IMR-90 (cell line): ENCODE results near the gene NTMT2. TPM values are rescaled to one million over a fixed set of nuclear protein-coding genes. Genes with fewer than 3 reads are reported as not detected.

Source experiments
- ATAC-seq: fragments of 200-7000 bp; cut with Tn5 transposase; 2 replicates; pipeline ENCODE4 v1.9.1; 2020; ENCODE audit warnings: low read depth, mild to moderate bottlenecking, moderate library complexity
- BruUV-seq: library from RNA; stranded (reverse); fragments of 400-500 nt; replicated peaks from 2 replicates; lab custom pipeline; 2021; lab: Mats Ljungman, UMichigan
- CTCF ChIA-PET: fragments of 300-600 bp; formaldehyde crosslinking; extraction: SDS; loops from one replicate; lab custom pipeline; 2021; ENCODE audit warnings: antibody characterized with exemption; lab: Yijun Ruan, JAX
- POLR2A ChIA-PET: fragments of 300-600 bp; sonication (Branson Sonifier 250); formaldehyde crosslinking; loops from one replicate; lab custom pipeline; 2022; ENCODE audit warnings: antibody characterized with exemption; ENCODE audit not compliant: unreplicated experiment; lab: Charles Lee
- DNase-seq: peaks from one replicate; pipeline ENCODE4 v3.0.0; 2013
- H2AFZ ChIP-seq: replicated peaks from 2 replicates; pipeline ENCODE3; 2013; ENCODE audit warnings: low read length, mild to moderate bottlenecking; ENCODE audit not compliant: poor library complexity
- H2AK5ac ChIP-seq: 2 replicates; pipeline ENCODE4 v1.6.1; 2013; ENCODE audit warnings: low read depth, low read length, inconsistent platforms
- H2AK9ac ChIP-seq: replicated peaks from 2 replicates; pipeline ENCODE3; 2013; ENCODE audit warnings: mild to moderate bottlenecking, low read depth, low read length, moderate library complexity; ENCODE audit not compliant: poor library complexity
- H2BK120ac ChIP-seq: 2 replicates; pipeline ENCODE4 v1.6.1; 2013; ENCODE audit warnings: low read depth, low read length, inconsistent platforms
- H2BK15ac ChIP-seq: 3 replicates; pipeline ENCODE4 v1.6.1; 2013; ENCODE audit warnings: low read depth, low read length, inconsistent platforms
- H2BK20ac ChIP-seq: 2 replicates; pipeline ENCODE4 v1.6.1; 2013; ENCODE audit warnings: low read depth, mild to moderate bottlenecking, inconsistent platforms, low read length, moderate library complexity
- H2BK5ac ChIP-seq: 2 replicates; pipeline ENCODE4 v1.6.1; 2013; ENCODE audit warnings: mild to moderate bottlenecking, low read depth, low read length, inconsistent platforms; ENCODE audit not compliant: poor library complexity, severe bottlenecking
- H3K14ac ChIP-seq: replicated peaks from 2 replicates; pipeline ENCODE4 v1.6.1; 2013; ENCODE audit warnings: low read depth, low read length, inconsistent platforms
- H3K18ac ChIP-seq: 2 replicates; pipeline ENCODE4 v1.6.1; 2013; ENCODE audit warnings: low read depth, low read length, control low read depth
- H3K23ac ChIP-seq: 2 replicates; pipeline ENCODE4 v1.6.1; 2013; ENCODE audit warnings: low read depth, low read length, inconsistent platforms
- H3K27ac ChIP-seq: 2 replicates; pipeline ENCODE4 v1.5.1; 2013; ENCODE audit warnings: mild to moderate bottlenecking, control low read depth, low read length; ENCODE audit not compliant: insufficient read depth
- H3K27me3 ChIP-seq: 2 replicates; pipeline ENCODE4 v1.6.1; 2013; ENCODE audit warnings: low read length; ENCODE audit not compliant: control insufficient read depth, insufficient read depth
- H3K36me3 ChIP-seq: 2 replicates; pipeline ENCODE4 v1.6.1; 2013; ENCODE audit warnings: low read length, mixed read lengths; ENCODE audit not compliant: control insufficient read depth, insufficient read depth
- H3K4ac ChIP-seq: 2 replicates; pipeline ENCODE4 v1.6.1; 2013; ENCODE audit warnings: low read depth, low read length, inconsistent platforms
- H3K4me1 ChIP-seq: 2 replicates; pipeline ENCODE4 v1.6.1; 2013; ENCODE audit warnings: low read length, mixed read lengths; ENCODE audit not compliant: control insufficient read depth, insufficient read depth
- H3K4me2 ChIP-seq: 2 replicates; pipeline ENCODE4 v1.6.1; 2013; ENCODE audit warnings: low read depth, mild to moderate bottlenecking, control low read depth, low read length, moderate library complexity
- H3K4me3 ChIP-seq: 2 replicates; pipeline ENCODE4 v1.5.1; 2013; ENCODE audit warnings: low read depth, mild to moderate bottlenecking, control low read depth, low read length, moderate library complexity; ENCODE audit not compliant: insufficient read depth
- H3K56ac ChIP-seq: 2 replicates; pipeline ENCODE4 v1.6.1; 2013; ENCODE audit warnings: low read length, inconsistent platforms; ENCODE audit not compliant: insufficient read depth; ENCODE audit errors: extremely low read depth
- H3K79me1 ChIP-seq, 2 experiments: 2 replicates each; pipeline ENCODE4 v1.6.1; 2013; ENCODE audit warnings: low read length in 2 of 2, inconsistent platforms in 1 of 2, low read depth in 1 of 2
- H3K9ac ChIP-seq: 2 replicates; pipeline ENCODE4 v1.6.1; 2013; ENCODE audit warnings: low read depth, low read length, control low read depth
- H3K9me1 ChIP-seq: 2 replicates; pipeline ENCODE4 v1.6.1; 2013; ENCODE audit warnings: low read length, inconsistent platforms; ENCODE audit not compliant: insufficient read depth
- H3K9me3 ChIP-seq: 2 replicates; pipeline ENCODE4 v1.6.1; 2013; ENCODE audit warnings: low read length; ENCODE audit not compliant: control insufficient read depth, insufficient read depth
- H4K20me1 ChIP-seq: 2 replicates; pipeline ENCODE4 v1.6.1; 2013; ENCODE audit warnings: low read length, inconsistent platforms; ENCODE audit not compliant: insufficient read depth
- H4K5ac ChIP-seq: 2 replicates; pipeline ENCODE4 v1.6.1; 2013; ENCODE audit warnings: mild to moderate bottlenecking, low read depth, low read length, control low read depth
- H4K8ac ChIP-seq, 2 experiments: 2 replicates each; pipeline ENCODE4 v1.6.1; 2013; ENCODE audit warnings: low read depth in 2 of 2, low read length in 2 of 2, control low read depth in 1 of 2, inconsistent platforms in 1 of 2
- H4K91ac ChIP-seq: 2 replicates; pipeline ENCODE4 v1.6.1; 2013; ENCODE audit warnings: low read depth, low read length, inconsistent platforms; ENCODE audit not compliant: insufficient read depth
- BHLHE40 ChIP-seq: fragments of 150-350 bp; IDR thresholded peaks from 2 replicates; pipeline ENCODE4 v1.6.1; 2016; ENCODE audit warnings: mild to moderate bottlenecking, low read depth, low read length
- MAFK ChIP-seq: IDR thresholded peaks from 2 replicates; pipeline ENCODE4 v1.6.1; 2012; ENCODE audit warnings: low read depth, low read length, improper control_type of control experiment
- WGBS, 2 experiments: methylation state at CpG; one replicate each; pipeline versions ENCODE4 v1.1.5 to v1.1.7; 2013; ENCODE audit warnings: missing lambda C conversion rate in 2 of 2; ENCODE audit not compliant: insufficient read length in 1 of 2; ENCODE audit errors: extremely low coverage in 2 of 2; 5-methylcytosine and 5-hydroxymethylcytosine counted together
- dilution Hi-C: fragments of 300-500 bp; cut with HindIII; formaldehyde crosslinking; loops from one replicate; pipeline ENCODE4 v1.14.3; 2018; ENCODE audit warnings: low sequenced_read_pairs; ENCODE audit not compliant: unreplicated experiment
- in situ Hi-C: fragments of 300-500 bp; cut with MboI; formaldehyde crosslinking; loops from 3 replicates; pipeline ENCODE4 v1.14.3; 2019; ENCODE audit warnings: low sequenced_read_pairs, inconsistent platforms, mixed read lengths
- intact Hi-C: fragments of 100-400 bp; cut with micrococcal nuclease; formaldehyde crosslinking; loops from 2 replicates; pipeline ENCODE4 v1.10.0; 2022
- polyA plus RNA-seq, 3 experiments: library from polyadenylated mRNA; depleted of rRNA; stranded (reverse); fragments of >200 nt; gene quantifications; 2 replicates each; pipeline ENCODE4 v1.2.3, GENCODE V29; 2012; ENCODE audit warnings: low replicate concordance in 1 of 3
- total RNA-seq: library from RNA; depleted of rRNA; stranded (reverse); fragments of >200 nt; gene quantifications from 2 replicates; pipeline ENCODE4 v1.2.3, GENCODE V29; 2012

Gene NTMT2
- total and polyA plus RNA-seq, 2 of the 4 experiments (the other 2 are of a cell fraction): not detected

- BruUV-seq: no TSS peak
- no peak overlapping the region for H2BK120ac ChIP-seq
- in situ Hi-C loops: no loop called here
- H3K36me3 ChIP-seq: no peaks in the 10 kb centered on the region
- H3K56ac ChIP-seq: no peak overlapping the region
- H2AK9ac ChIP-seq: no peak overlapping the region
- CTCF ChIA-PET: no interaction called here
- no peaks in the 10 kb centered on the region for H3K9me1 ChIP-seq
- WGBS, 2 experiments: no CpG with 5 or more reads among the region's 4 CpGs
- TF ChIP-seq BHLHE40: no peak
- TF ChIP-seq MAFK: no peak
- H2BK5ac ChIP-seq: no peak overlapping the region
- H2AFZ ChIP-seq: no peak overlapping the region
- H3K79me1 ChIP-seq: no peaks in the 10 kb centered on the region
- no peaks in the 10 kb centered on the region for H3K27me3 ChIP-seq
- H3K4me2 ChIP-seq: no peak overlapping the region
- H3K14ac ChIP-seq: no peak overlapping the region
- H3K18ac ChIP-seq: no peak overlapping the region
- ATAC-seq: no peak
- dilution Hi-C loops: no loop called here
- no peak overlapping the region for H4K5ac ChIP-seq
- H3K23ac ChIP-seq: no peak overlapping the region
- H3K4me3 ChIP-seq: no peak overlapping the region
- H3K9ac ChIP-seq: no peak overlapping the region
- no peak overlapping the region for H3K27ac ChIP-seq
- H4K8ac ChIP-seq: no peak overlapping the region
- intact Hi-C loops: loop anchor here (5.0 kb wide), 1 partner anchor 63 kb away; no protein-coding TSS in a partner anchor
- POLR2A ChIA-PET: no interaction called here
- H4K91ac ChIP-seq: no peak overlapping the region
- DNase-seq: no peak
- no peak overlapping the region for H3K4ac ChIP-seq
- H2BK20ac ChIP-seq: no peak overlapping the region
- H3K9me3 ChIP-seq: no peaks in the 10 kb centered on the region
- no peaks in the 10 kb centered on the region for H4K20me1 ChIP-seq
- 0 out of 2 replicates have a peak, but pooled peaks cover 2% of the 10 kb centered on the region for H3K4me1 ChIP-seq
- no peak overlapping the region for H2AK5ac ChIP-seq
- no peak overlapping the region for H2BK15ac ChIP-seq
Measured at GRCh38 chr1:170164103-170164763, 18.5 kb downstream of the NTMT2 start.
